HG03469 (cell line): ENCODE data around the gene ANKRD35.
"Not testable (repeated sequence)": the region's sequence is repeated elsewhere in the genome, so short reads cannot be mapped to it uniquely, and the experiment has no call there.

Experiments used
- ATAC-seq: cut with Tn5 transposase; IDR thresholded peaks from one replicate; pipeline ENCODE4 v1.9.1; 2021; ENCODE audit warnings: mild to moderate bottlenecking, moderate library complexity, moderate number of reproducible peaks; ENCODE audit not compliant: unreplicated experiment

Gene ANKRD35

GRCh38 chr1:145858901-145859490 lies 26.7 kb downstream of the ANKRD35 start, which contains the start of gene PIAS3:
Gene PIAS3 (minus strand): TSS chr1:145859081. CDS start chr1:145858990, 91 bp downstream.
- peak; percentile 75 for ATAC-seq

GRCh38 chr1:145858238-145858900 lies 27.3 kb downstream of the ANKRD35 start:
- ATAC-seq: no peak

- no peak for ATAC-seq
These were observed 28.5 kb downstream of the ANKRD35 start for GRCh38 chr1:145857170-145857569.

GRCh38 chr1:145855426-145855948 lies 30.2 kb downstream of the ANKRD35 start:
- no peak for ATAC-seq

- ATAC-seq: no peak
These were observed 36.1 kb downstream of the ANKRD35 start for GRCh38 chr1:145849356-145850160.

GRCh38 chr1:145847827-145848226 lies 37.8 kb downstream of the ANKRD35 start:
- no peak for ATAC-seq

- ATAC-seq: no peak
These were observed 39.5 kb downstream of the ANKRD35 start for GRCh38 chr1:145846201-145846612.

- no peak for ATAC-seq
These were observed 40.0 kb downstream of the ANKRD35 start, which contains the start of gene NUDT17 for GRCh38 chr1:145845514-145846161. Gene NUDT17 (plus strand): TSS chr1:145845630. CDS start chr1:145845641, 11 bp downstream.

- no peak for ATAC-seq
These were observed 40.5 kb downstream of the ANKRD35 start for GRCh38 chr1:145845144-145845513.

GRCh38 chr1:145843031-145843430 lies 42.6 kb downstream of the ANKRD35 start:
- no peak for ATAC-seq

GRCh38 chr1:145837656-145838055 lies 48.0 kb downstream of the ANKRD35 start:
- ATAC-seq: no peak

- not testable (repeated sequence) for ATAC-seq
These were observed 54.9 kb downstream of the ANKRD35 start for GRCh38 chr1:145830810-145831209.

GRCh38 chr1:145828367-145829026 lies 57.2 kb downstream of the ANKRD35 start:
- no peak for ATAC-seq

GRCh38 chr1:145827966-145828365 lies 57.7 kb downstream of the ANKRD35 start:
- no peak for ATAC-seq

- ATAC-seq: no peak
These were observed 59.6 kb downstream of the ANKRD35 start for GRCh38 chr1:145826030-145826429.

GRCh38 chr1:145824499-145824842 lies 61.2 kb downstream of the ANKRD35 start:
- no peak for ATAC-seq

- ATAC-seq: peak; percentile 66
These were observed 61.8 kb downstream of the ANKRD35 start, which contains the start of the genes POLR3C and RNF115 for GRCh38 chr1:145823565-145824498. Gene POLR3C (plus strand): TSS chr1:145824200. CDS start chr1:145825777, 1,577 bp downstream. Gene RNF115 (minus strand): TSS chr1:145824095. CDS start chr1:145823873, 222 bp downstream.

GRCh38 chr1:145822779-145823331 lies 62.8 kb downstream of the ANKRD35 start:
- not testable (repeated sequence) for ATAC-seq

GRCh38 chr1:145818095-145818494 lies 67.6 kb downstream of the ANKRD35 start:
- not testable (repeated sequence) for ATAC-seq
